Measurements from ENCODE around the gene USP3.

Gene USP3

DNA sequence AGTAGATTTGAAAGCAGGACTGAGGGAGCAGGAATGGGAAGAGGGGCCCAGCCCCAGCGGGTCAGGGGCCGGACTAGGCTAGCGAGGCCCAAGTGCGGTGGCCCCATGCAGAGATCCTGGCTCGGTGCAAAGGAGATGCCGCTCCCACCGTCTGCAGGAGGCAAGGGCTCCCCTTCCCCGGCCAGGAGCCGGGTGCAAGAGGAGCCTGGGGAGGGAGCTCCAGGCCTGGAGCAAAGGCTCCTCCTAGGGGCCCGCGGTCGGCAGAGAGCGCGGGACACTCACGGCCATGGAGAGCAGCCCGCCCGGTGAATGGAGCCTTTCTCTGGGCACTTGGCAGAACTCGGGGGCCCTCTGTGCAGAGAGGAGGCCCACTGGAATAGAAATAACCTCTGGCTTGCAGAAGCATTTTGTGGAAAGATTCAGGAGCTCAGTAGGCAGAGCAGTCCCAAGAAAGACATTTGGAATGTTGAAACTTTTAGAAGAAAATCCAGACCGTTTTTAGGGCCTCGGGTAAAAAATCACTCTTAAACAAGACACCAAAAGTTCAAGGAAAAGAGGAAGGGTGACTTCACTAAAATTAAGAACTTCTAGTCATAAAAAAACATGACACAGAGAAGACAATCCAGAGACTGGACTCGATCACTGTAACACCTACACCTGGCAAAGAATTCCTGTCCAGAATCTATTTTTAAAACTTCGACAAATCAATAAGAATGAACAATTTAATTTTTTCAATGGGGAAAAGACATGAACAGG lies 43.0 kb upstream of the USP3 start:
- TF ChIP-seq, protein P1, sequence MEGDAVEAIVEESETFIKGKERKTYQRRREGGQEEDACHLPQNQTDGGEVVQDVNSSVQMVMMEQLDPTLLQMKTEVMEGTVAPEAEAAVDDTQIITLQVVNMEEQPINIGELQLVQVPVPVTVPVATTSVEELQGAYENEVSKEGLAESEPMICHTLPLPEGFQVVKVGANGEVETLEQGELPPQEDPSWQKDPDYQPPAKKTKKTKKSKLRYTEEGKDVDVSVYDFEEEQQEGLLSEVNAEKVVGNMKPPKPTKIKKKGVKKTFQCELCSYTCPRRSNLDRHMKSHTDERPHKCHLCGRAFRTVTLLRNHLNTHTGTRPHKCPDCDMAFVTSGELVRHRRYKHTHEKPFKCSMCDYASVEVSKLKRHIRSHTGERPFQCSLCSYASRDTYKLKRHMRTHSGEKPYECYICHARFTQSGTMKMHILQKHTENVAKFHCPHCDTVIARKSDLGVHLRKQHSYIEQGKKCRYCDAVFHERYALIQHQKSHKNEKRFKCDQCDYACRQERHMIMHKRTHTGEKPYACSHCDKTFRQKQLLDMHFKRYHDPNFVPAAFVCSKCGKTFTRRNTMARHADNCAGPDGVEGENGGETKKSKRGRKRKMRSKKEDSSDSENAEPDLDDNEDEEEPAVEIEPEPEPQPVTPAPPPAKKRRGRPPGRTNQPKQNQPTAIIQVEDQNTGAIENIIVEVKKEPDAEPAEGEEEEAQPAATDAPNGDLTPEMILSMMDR (IDR thresholded peaks at IDR 0.05; ENCODE audit: extremely low read depth, missing control alignments): no peak

DNA sequence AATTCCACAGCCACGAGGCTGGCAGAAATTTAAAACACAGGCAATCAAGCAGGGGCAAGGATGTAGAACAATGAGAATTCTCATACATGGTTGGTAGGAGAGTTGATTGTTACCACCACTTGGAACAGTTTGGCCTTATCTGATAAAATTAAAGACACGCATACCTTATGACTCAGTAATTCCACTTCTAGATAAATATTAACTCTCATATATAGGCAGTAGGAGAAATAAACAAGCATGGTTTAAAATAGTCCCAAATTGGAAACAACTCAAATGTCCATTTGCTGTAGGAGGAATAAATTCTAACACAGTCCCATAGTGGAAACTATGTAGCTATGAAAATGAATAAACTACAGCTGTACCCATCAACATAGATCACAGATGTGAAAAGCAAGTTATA lies 42.3 kb upstream of the USP3 start:
- TF ChIP-seq, protein P1 (IDR thresholded peaks at IDR 0.05; ENCODE audit: extremely low read depth, missing control alignments): no peak
- DNase-seq (ENCODE audit: low spot score): no peak

More for the DNA sequence above, 43.0 kb upstream of the USP3 start:
- DNase-seq (ENCODE audit: low spot score): no peak

DNA sequence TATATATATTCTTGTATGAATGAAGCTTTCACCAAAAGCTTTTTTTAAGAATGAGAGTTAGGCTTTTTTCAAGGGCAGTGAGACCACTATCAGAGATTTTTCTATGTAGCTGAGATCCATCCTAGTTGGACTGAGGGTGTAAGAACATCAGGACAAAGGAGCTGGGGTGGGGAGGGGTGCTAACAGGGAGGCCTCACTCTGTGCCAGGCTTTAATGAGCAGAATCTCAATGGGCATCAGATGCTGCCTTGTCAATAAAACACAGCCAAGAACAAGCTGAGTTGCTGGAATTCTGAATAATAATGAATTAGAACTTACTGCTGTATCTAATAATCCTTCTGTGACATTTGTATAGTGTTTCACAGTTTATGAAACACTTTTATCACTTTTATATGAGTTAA lies 41.4 kb upstream of the USP3 start:
- DNase-seq (ENCODE audit: low spot score): no peak
- TF ChIP-seq, protein P1 (IDR thresholded peaks at IDR 0.05; ENCODE audit: extremely low read depth, missing control alignments): no peak

DNA sequence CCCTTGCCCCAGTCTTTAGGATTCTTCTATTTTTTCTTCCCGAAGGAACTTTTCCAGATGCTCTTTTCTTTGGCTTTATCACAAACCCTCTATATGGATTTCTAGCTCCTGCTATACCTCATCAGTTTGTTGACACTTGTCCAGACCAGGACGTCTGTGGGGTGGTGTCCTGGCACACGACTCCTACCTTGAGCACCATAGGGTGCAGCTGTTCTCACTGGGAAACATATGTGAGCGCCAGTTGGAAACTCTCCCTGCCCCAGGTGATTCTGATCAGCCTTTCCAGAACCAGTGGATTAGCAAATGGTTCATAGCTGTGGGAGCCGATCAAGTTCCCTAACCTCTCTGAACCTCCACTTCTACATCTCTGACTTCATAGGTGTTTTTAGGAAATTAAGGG lies 40.6 kb upstream of the USP3 start:
- DNase-seq (ENCODE audit: low spot score): no peak
- TF ChIP-seq, protein P1 (IDR thresholded peaks at IDR 0.05; ENCODE audit: extremely low read depth, missing control alignments): no peak

DNA sequence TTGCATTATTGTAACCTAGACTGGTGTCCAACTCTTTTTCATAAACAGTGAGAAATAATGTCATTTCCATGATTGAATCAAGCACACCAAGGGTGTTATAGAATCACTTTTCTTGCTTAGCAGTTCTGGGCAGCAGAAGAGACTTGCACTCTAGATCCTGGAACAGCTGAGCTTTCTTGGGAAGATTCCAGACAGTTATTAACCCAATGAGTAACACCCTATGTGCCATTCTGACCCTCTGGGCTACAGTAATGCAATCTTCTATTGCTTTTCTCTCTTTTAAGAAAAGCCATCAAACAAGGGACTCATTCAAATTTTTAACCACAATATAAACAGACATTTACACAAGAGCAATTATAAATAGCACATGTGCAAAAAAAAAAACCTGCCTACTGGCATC lies 39.3 kb upstream of the USP3 start:
- no peak for DNase-seq (ENCODE audit: low spot score)
- TF ChIP-seq, protein P1 (IDR thresholded peaks at IDR 0.05; ENCODE audit: extremely low read depth, missing control alignments): no peak

DNA sequence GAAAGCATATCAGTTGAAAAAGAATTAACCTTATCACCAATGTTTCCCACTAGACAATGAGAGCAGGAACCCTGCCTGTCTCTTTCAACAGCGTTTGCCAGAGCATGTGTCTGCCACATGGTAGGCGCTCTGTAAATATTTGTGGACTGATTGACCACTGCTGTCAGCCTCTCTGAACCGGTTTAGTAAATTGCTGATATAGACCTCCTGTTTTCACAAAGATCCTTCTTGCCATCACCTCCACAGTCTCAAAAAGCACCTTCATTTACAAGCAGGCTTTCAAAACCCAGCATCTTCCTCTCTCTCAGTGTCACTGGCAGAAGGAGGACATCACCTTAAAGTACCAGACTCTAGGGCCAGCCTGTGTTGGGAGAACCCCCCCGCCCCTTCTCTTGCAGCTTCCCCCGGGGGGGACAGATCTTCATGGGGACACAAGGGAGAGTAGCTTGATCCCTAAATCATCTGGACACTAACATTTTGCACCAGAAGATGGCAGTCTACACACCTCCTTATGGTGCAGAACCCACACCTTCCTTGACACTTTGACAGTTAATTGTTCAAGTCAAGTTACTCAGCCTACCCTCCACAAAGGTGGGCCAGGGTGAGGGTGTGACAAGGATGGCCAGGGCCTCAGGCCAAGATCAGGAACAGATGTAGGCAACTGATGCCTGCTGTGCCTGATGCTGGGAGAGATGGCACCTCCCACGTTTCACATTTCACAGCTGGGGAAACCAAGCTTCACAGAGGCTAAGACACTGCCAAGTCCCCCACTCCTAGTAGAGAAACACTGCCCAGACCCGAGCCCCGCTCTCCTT lies 37.8 kb upstream of the USP3 start:
- TF ChIP-seq, protein P1 (IDR thresholded peaks at IDR 0.05; ENCODE audit: extremely low read depth, missing control alignments): peak; percentile 53
- DNase-seq (ENCODE audit: low spot score): peak; percentile 85

DNA sequence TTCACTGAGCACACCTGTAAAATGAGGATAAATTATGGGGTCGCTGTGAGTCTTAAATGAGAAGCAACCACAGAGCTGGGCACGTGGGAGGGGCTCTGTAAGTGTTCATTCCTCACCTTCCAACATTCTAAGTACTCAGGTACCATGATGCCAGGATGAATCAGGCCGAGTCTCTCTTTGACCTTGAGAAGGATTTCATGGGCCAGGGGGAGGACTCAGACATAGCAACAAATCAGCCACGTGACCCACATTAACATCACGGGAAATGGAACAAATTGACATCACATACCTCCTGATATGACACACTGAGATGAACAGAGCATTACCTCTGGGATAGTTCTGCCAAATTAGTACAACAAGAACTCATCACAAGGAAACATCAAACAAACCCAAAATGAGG lies 35.2 kb upstream of the USP3 start:
- TF ChIP-seq, protein P1 (IDR thresholded peaks at IDR 0.05; ENCODE audit: extremely low read depth, missing control alignments): no peak
- DNase-seq (ENCODE audit: low spot score): no peak
